ENCODE data around the gene KRTAP5-6.

KRTAP5-6 gene

GRCh38 chr11:1743585-1744136, 46.7 kb downstream of the KRTAP5-6 start:
- no peak for TF ChIP-seq MAX (IDR thresholded peaks at IDR 0.05; ENCODE audit: low read depth, low read length)
- no peak for TF ChIP-seq CTCF (IDR thresholded peaks at IDR 0.05; ENCODE audit: low read depth, low read length)
- H3K4me3 ChIP-seq (ENCODE audit: low read depth, low read length), result no peak overlapping the region
- no peak for DNase-seq (ENCODE audit: low read depth)

- no peak for TF ChIP-seq CTCF (IDR thresholded peaks at IDR 0.05; ENCODE audit: low read depth, low read length)
- no peak overlapping the region for H3K4me3 ChIP-seq (ENCODE audit: low read depth, low read length)
- no peak for DNase-seq (ENCODE audit: low read depth)
Observed at GRCh38 chr11:1744137-1744886, 47.3 kb downstream of the KRTAP5-6 start.

- no peak for TF ChIP-seq MAX (IDR thresholded peaks at IDR 0.05; ENCODE audit: low read depth, low read length)
- no peak for TF ChIP-seq MYC (IDR thresholded peaks at IDR 0.05; ENCODE audit: low read depth, low read length)
- TF ChIP-seq POLR2A (IDR thresholded peaks at IDR 0.05; ENCODE audit: extremely low read depth, insufficient read length), result no peak
- TF ChIP-seq CTCF (IDR thresholded peaks at IDR 0.05; ENCODE audit: low read depth, low read length), result no peak
- H3K4me3 ChIP-seq (ENCODE audit: low read depth, low read length), result no peak overlapping the region
- DNase-seq (ENCODE audit: low read depth), result no peak
Observed at GRCh38 chr11:1744891-1745700, 48.1 kb downstream of the KRTAP5-6 start.

- TF ChIP-seq POLR2A (IDR thresholded peaks at IDR 0.05; ENCODE audit: extremely low read depth, insufficient read length), result no peak
- H3K4me3 ChIP-seq (ENCODE audit: low read depth, low read length), result no peak overlapping the region
- no peak for DNase-seq (ENCODE audit: low read depth)
Observed at GRCh38 chr11:1745701-1746320, 48.8 kb downstream of the KRTAP5-6 start.

GRCh38 chr11:1746511-1746931, 49.5 kb downstream of the KRTAP5-6 start:
- no peak for TF ChIP-seq MAX (IDR thresholded peaks at IDR 0.05; ENCODE audit: low read depth, low read length)
- no peak for DNase-seq (ENCODE audit: low read depth)
- no peak overlapping the region for H3K4me3 ChIP-seq (ENCODE audit: low read depth, low read length)

- no peak for TF ChIP-seq CTCF (IDR thresholded peaks at IDR 0.05; ENCODE audit: low read depth, low read length)
- no peak for TF ChIP-seq MYC (IDR thresholded peaks at IDR 0.05; ENCODE audit: low read depth, low read length)
- TF ChIP-seq POLR2A (IDR thresholded peaks at IDR 0.05; ENCODE audit: extremely low read depth, insufficient read length), result no peak
- no peak for TF ChIP-seq MAX (IDR thresholded peaks at IDR 0.05; ENCODE audit: low read depth, low read length)
- no peak overlapping the region for H3K4me3 ChIP-seq (ENCODE audit: low read depth, low read length)
- DNase-seq (ENCODE audit: low read depth), result no peak
Observed at GRCh38 chr11:1746956-1747752, 50.2 kb downstream of the KRTAP5-6 start.
